ENCODE results near the gene RASSF8.

RASSF8 gene

DNA sequence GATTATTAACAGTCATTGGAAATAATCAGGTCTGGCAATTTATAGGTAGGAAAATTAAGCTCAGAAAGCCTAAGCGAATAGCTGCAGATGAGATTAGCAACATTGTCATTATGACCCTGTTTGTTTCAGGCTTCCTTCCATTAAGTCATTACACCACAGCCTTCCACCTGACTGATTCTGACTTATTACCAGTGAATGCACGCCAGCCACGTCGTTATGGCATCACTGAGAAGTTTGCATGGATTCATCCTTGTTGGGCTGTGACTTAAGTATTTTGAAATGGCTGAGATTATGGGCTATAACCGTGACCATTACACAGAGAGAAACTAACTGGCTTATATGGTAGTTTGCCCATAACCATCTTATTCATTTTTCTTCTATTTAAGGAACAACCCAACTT is 18.6 kb downstream of the RASSF8 start:
- ChIA-PET POLR2A (ENCODE audit: low non-redundant PET) (no interaction called here), CTCF (interaction anchor here (1.0 kb wide), 1 partner anchor 8 kb away, joined by 4 read pairs; no protein-coding TSS in a partner anchor)
- no peak overlapping the region for H3K27ac ChIP-seq
- no peak for DNase-seq (ENCODE audit: low spot score)
- no peak for TF ChIP-seq CTCF (conservative IDR thresholded peaks at IDR 0.05; ENCODE audit: low read depth)

DNA sequence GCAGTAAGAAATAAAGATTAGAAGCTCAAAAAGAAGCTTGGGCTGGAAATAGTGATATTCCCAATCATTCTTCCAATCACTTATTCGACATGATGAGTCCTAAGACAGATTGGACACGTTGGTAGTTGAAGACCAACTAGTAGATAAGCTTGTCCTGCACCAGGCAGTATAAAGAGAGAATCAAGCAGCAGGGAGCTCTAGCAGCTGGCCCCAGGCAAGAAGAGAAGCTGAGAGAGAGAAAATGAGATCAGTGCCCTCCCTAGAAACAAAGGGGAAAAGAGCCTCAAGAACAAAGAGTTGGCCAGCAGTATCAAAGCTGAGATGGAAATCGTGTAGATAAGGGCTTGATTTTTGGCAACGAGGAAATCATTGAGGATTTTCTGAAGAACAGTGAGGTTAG is 20.6 kb downstream of the RASSF8 start:
- H3K27ac ChIP-seq: no peak overlapping the region
- no peak for DNase-seq (ENCODE audit: low spot score)
- POLR2A ChIA-PET (ENCODE audit: low non-redundant PET): no interaction called here
- CTCF ChIA-PET: no interaction called here
- no peak for TF ChIP-seq CTCF (conservative IDR thresholded peaks at IDR 0.05; ENCODE audit: low read depth)

- DNase-seq (ENCODE audit: low spot score): no peak
- H3K27ac ChIP-seq: no peak overlapping the region
- ChIA-PET CTCF (no interaction called here), POLR2A (ENCODE audit: low non-redundant PET) (no interaction called here)
- TF ChIP-seq CTCF (conservative IDR thresholded peaks at IDR 0.05; ENCODE audit: low read depth): no peak
These were observed 21.1 kb downstream of the RASSF8 start for GRCh38 chr12:25979563-25979962.

DNA sequence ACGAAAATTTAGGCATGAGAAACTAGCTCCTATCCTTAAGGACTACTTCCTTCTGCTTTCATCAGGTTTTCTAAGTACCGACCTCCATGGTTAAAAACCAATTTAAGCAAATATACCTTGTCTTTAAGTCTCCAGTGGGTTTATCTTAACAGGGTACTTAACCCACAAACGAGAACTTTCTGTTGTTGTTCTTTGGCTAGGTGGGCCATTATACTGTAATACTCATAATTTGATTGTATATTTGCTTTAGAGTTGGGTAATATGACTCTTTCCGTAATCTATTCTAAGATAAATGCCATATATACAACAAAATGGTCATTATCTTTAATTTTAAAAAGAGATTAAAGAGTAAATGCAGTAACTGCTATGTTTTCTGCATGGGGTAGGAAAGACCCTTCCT is 21.6 kb downstream of the RASSF8 start:
- no peak for TF ChIP-seq CTCF (conservative IDR thresholded peaks at IDR 0.05; ENCODE audit: low read depth)
- DNase-seq (ENCODE audit: low spot score): no peak
- H3K27ac ChIP-seq: no peak overlapping the region
- ChIA-PET POLR2A (ENCODE audit: low non-redundant PET) (no interaction called here), CTCF (no interaction called here)

DNA sequence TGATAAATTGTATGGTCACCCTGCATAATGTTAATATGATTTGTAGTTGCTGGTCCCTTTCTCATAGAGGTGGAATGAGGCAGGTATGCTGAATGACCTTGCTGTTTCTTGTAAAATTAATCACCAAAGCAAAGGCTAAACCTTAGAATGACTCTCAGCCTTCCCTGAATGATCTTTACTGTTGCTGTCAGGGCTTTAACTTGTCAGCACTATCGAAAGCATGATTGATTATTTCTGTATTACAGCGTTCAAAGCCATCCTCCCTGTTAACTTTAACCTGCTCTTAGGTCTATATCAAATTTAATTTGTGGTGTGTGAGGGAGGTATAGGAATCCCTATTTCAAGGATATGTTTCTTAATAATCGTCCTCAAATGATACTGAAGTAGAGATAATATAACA is 23.1 kb downstream of the RASSF8 start:
- POLR2A ChIA-PET (ENCODE audit: low non-redundant PET): no interaction called here
- CTCF ChIA-PET: no interaction called here
- no peak overlapping the region for H3K27ac ChIP-seq
- DNase-seq (ENCODE audit: low spot score): no peak
- TF ChIP-seq CTCF (conservative IDR thresholded peaks at IDR 0.05; ENCODE audit: low read depth): no peak

DNA sequence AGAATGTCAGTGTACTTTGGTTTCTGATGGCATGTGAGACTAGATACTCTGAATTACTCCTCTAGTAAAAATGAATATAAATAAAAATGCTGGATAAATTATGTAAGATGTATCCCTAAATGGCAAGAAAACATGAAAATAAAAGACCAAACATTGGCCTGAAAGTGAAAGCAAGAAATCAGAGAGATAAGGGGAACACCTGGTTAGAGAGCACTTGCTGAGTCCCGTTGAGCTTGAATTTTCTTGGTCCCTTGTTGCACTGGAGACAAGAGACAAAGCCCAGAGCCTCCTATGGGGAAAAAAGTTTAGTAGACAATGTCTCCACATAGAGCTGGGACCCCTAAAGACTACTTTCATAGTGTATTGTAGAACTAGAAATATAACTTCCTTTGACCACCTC is 23.9 kb downstream of the RASSF8 start:
- DNase-seq (ENCODE audit: low spot score): no peak
- no peak overlapping the region for H3K27ac ChIP-seq
- CTCF ChIA-PET: no interaction called here
- POLR2A ChIA-PET (ENCODE audit: low non-redundant PET): no interaction called here
- TF ChIP-seq CTCF (conservative IDR thresholded peaks at IDR 0.05; ENCODE audit: low read depth): no peak

- no peak overlapping the region for H3K27ac ChIP-seq
- CTCF ChIA-PET: no interaction called here
- DNase-seq (ENCODE audit: low spot score): no peak
- no peak for TF ChIP-seq CTCF (conservative IDR thresholded peaks at IDR 0.05; ENCODE audit: low read depth)
- POLR2A ChIA-PET (ENCODE audit: low non-redundant PET): no interaction called here
These were observed 25.1 kb downstream of the RASSF8 start for GRCh38 chr12:25983625-25984024.

Data from RWPE1 (cell line).